Measurements from ENCODE around the gene NPAS2. TPM values are rescaled to one million over a fixed set of nuclear protein-coding genes. Genes with fewer than 3 reads are reported as not detected.

Gene NPAS2
- total RNA-seq, 1 donor from 2014 or later, result 23.9 TPM

DNA sequence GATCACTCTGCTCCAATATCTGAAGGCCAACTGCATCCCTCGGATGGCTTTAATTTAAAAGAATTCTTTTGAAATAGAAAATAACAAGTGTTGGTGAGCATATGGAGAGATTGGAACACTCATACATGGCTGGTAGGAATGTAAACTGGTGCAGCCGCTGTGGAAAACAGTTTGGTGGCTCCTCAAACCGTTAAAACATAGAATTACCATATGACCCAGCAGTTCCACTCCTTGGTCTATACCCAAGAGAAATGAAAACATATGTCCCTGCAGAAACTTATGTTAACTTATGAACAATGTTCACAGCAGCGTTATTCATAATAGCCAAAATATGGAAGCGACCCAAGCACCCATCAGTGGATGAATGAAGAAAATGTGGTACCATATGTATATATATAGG is 60.1 kb downstream of the NPAS2 start:
- DNase-seq (ENCODE audit: low spot score) (no peak), ATAC-seq (no peak)

DNA sequence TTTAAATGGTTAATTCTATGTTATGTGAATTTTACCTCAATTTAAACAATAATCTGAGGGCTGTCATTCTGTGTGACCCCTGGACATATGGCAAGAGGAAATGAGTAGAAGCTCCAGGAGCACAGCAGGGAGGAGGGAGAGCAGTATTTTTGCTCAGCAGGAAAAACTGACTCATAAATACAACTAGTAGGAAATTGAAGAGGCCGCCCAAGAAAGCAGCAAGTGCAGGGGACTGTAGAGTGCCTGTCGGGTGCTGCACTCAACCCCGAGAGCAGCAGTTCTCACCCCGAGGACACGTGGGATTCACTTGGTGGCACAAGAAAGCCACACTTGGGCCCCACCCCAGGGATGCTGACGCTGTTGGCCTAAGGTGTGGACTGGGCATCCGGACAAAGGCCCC is 60.8 kb downstream of the NPAS2 start:
- DNase-seq (ENCODE audit: low spot score) (no peak), ATAC-seq (no peak)

DNA sequence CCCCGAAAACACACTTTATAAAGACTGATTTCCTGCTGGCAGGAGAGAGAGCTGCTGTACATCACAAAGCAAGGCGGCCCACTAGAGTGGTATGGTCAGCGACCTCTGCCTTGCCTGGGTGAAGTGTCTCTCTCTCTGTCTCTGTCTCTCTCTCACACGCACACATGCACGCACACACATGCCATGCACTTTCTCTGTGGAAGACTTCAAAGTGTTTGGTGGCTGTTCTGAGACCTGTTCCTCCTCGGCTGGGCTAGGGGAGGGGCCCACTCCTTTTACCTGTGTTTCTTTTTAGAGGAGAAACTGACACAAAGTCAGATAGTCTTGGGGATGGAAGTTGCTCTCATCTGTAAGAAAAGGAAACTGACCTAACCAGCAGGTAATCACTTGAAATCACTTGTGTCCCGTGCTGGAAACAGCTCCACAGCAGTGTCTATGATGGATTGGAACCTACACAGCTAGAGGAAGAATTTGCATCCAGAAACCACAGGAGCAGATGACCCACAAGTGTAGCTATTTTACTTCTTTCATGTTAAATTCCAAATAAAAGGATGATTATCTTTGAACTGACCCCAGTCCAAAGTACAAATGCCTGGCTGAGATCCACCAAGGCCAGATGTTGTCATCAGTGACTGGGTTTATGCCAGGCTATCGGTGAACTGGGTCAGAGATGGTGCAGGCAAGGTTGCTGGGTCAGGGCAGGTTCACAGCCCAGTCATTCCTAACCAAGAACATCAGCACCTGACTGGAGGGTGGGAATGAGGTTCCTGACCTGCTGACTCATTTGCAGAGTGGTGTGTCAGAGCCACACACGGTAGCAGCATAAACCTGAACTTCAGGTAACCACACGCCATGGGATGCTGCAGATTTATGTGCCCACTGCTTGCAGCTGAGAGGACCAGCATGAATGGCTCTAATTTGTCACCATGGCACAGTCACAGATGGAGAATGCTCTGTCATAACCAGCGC is 63.0 kb downstream of the NPAS2 start:
- ATAC-seq (peak; percentile 95), DNase-seq (ENCODE audit: low spot score) (peak; percentile 87)

DNA sequence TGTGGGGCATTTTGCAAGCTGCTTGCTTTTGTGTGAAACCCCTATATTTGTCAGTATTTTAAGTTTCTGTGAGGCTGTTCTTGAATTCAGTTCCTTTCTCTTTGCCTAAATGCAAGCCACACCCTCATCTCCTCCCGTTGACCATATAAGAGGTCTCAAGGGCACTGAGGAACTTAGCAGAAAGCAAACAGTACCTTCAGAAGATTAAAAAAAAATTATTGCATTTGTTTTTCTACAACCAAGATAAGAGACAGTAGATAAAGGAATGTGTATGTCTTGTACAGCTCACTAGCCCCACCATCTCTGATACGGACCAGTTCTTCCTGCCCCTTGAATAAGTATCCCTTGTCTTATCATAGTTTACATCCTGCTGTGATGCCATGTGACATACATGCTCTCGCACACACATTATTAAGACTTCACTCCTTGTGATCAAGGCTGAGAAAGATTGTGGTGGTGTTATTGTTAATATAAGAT is 64.2 kb downstream of the NPAS2 start:
- no peak for DNase-seq (ENCODE audit: low spot score)
- no peak for ATAC-seq

DNA sequence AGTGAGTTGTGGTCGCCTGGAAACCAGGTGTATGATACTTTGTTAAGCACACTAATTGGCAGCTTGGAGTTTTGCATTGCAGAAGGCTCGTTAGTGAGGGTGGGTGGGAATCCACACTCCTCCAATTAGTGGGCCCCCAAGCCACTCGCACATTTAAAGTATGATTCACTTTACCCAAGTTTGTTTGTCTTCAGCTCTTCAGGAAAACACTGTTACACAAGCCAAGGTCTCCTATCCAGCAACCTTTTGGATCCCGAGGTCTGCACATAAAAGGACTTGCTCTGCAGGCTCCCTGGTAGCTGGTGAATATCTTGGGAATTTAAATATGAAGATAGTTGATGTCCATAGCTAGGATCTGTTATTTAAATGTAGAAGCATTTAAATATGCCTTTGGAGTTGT is 66.1 kb downstream of the NPAS2 start:
- DNase-seq (ENCODE audit: low spot score) (no peak), ATAC-seq (no peak)

DNA sequence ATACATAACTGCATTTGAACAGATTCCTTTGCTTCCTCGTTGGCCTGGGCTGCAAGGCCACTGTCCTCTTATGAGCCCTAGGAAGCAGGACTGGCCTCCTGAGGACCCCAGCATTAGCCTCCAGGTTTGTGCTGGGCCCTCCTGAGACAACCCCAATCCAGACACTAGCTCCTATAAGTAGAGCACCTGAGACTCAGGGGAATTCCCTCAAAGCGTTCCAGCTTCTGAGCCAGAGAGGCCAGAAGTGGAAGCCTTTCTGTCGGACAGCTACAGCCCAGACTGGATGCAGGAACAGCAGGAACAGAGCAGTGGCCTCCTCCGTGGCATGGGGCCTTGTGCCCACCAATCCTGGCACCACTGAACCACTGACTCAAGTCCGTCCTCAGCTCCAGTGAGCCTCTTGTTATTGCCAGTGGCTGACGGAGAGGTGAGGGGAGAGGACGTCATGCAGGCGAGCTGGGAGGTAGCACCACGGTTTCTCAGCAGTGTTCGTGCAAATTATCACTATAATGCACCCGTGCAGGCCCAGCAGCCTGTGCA is 67.2 kb downstream of the NPAS2 start:
- DNase-seq (ENCODE audit: low spot score) (no peak), ATAC-seq (no peak)

DNA sequence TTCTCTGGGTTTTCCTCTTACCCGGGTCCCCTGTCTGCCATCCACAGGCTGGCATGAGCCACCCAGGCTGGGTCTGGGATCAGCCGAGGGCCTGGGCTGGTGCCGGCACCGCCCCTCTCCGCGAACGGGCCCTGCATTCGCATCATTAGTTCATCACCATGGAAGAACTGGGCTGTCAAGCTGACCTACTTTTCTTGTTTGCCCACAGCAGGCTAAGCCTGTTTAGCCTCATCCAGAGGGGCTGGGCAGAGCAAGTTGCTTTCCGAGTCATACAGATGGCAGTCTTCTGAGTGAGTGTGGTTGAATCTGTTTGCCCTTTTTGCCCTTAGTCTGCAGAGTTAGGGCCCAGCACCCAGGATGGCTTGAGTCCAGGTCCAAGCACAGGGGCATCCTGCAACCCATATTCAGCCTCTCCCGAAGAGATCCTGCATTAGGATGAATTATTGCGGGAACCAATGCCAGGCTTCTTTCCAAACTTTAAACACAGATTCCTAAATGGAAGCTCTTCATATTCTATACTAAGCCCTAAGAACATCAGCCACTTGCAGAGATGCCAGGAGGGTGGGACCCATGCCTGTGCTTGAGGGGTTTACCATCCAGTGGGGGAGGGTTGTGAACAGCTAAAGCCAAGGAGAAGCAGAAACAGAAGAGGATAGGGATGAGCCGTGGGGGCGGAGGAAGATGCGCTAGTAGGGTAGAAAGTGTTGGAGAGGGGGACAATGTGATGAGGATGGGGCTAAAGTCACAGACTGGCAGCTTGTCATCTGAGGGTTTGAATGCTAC is 68.0 kb downstream of the NPAS2 start:
- DNase-seq (ENCODE audit: low spot score) (no peak), ATAC-seq (no peak)

DNA sequence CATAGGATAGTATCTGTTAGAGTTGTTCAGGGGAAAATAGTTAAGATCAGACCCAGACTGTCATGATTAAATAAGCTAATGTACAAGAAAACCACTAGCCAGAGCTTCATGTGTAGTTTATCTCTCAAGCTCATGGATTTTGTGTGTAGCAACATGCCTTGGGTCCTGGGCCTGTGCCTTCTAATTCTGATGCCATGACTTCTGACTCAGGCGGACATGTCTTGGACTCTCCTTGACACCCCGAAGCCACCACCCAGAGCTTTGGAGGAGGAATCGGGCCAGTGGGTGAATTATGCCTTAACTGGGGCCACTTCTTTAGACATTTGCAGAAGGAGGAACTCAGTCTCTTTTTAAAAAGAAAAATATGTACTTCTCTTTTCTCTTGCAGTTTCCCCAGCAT is 68.7 kb downstream of the NPAS2 start:
- no peak for DNase-seq (ENCODE audit: low spot score)
- no peak for ATAC-seq

DNA sequence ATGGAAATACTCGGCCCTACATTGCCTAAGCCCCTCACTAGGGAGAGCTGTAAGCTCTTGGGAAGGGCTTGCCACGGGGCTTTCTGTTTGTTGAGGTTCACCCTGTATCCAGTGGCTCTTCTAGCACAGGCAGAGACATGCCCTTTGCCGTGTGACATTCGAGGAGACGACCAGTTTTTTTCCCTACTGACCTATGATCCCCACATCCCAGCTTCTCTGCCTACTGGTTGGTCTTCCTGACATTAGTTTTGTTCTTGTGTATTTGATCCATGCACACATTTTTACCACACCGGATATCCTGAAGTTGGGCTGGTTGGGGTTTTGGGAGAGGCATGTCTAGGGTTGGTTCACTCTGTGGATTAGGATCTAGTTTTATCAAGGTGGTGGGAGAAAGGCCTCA is 69.3 kb downstream of the NPAS2 start:
- ATAC-seq, result no peak

DNA sequence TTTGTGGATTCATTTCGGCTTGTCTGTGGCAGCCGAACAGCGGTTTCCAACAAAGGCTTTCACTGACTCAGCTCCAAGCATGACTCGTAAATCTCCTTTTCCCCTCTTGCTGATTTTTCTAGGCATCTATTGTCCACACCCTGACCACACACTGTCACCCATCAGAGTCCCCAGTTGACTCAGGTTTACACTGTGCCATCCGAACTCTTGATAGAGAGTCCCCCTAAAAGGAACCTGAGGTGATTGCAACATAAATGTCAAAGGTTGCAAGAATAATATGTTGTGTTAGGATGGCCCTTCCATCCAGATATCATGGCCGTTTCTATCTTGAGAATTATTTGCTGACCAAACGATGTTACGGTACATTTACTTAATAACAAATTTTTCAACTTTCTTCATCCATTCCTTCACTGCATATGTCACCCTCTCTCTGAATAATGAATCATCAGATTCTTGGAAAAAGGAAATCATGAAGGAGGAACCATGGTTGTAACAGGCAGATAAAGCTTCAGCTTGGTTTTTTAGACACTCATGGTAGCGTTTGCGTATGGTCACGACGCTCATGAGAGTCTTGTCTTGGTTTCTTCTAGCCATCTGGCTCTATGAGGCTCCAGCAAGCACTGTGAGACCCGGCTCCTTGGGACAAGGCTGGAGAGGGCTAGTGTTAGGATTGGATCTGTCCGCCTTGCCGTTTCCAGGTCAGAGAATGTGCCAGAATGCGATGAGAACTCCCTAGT is 72.1 kb downstream of the NPAS2 start:
- ATAC-seq (no peak), DNase-seq (ENCODE audit: low spot score) (no peak)

More for the DNA sequence above, 69.3 kb downstream of the NPAS2 start:
- no peak for DNase-seq (ENCODE audit: low spot score)

DNA sequence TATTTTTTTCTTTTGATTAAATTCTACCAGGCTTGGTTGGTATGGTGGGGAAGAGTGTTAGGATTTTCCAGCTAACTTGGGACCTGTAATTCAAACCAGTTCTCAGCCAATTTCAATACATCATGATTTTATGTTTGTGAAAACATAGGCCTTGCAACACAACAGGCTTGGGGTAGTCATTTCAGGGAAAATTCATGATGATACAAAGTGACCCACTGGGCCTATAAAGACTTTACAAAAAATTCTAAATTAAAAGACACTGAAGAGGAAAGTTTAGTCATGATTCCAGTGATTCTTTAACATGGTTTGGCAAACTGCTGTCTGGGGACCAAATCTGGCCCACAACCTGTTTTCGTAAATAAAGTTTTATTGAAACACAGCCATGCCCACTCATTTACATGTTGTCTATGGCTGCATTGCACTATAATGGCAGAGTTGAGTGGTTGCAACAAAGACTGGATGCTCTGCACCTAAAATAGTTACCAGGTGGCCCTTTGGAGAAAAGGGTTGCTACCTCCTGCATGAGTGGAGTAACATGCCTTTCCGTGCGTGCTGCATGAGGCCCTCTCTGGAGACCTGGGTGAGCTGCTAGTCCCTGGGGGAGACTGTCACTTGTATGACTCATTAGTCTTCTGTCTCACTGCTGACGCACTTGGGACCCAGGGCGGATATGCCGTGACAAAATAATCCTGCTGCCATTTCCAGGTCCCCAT is 73.6 kb downstream of the NPAS2 start:
- DNase-seq (ENCODE audit: low spot score), result peak; percentile 42
- no peak for ATAC-seq

DNA sequence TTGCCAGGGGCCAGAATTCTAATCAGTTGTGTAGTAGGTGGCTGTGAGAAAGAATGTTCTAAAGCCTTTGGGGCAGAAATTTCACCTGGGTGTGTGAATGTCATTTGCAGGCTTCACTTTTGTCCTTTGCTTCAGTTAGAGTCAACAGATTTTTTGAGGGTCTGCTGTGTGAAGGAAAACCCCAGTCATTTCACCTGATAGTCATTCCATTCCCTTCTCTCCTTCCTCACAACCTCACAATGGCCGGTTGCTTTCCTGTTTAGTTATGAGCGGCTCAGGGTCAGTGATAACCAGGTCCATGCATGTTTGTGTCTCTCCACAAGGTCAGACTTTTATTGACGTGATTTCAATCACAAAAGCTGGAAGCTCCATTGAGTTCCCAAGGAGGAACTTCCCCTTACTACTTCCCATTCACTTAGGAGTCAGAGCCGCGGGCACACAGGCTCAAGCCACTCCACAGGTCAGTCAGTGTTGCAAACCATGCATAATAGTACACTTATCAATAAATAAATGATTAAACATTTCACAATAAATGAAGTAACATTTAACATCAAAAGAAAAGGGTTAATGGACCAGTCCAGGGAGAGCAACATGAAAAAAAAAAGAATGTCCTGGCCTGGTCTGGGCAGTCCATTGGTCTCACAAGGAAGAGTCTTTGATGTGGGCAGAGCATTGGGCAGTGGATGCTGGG is 74.3 kb downstream of the NPAS2 start:
- ATAC-seq (peak; percentile 35), DNase-seq (ENCODE audit: low spot score) (peak; percentile 33)

DNA sequence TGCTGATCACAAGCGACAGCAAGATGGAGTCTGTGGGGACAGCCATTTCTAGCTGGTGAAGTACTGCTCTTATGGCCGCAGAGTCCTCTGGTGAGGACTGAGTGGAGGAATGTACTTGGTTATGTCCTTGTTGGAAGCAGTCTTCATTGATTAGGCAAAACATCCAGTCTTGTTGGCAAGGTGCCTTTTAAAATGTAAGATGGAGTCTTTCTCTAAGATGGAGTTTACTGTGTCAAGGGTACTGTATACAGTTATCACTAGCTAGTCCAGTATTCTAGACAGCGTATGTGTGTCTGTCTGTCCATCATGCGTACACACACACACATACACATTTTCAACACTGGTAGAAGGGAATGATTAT is 74.8 kb downstream of the NPAS2 start:
- ATAC-seq, result no peak
- no peak for DNase-seq (ENCODE audit: low spot score)

DNA sequence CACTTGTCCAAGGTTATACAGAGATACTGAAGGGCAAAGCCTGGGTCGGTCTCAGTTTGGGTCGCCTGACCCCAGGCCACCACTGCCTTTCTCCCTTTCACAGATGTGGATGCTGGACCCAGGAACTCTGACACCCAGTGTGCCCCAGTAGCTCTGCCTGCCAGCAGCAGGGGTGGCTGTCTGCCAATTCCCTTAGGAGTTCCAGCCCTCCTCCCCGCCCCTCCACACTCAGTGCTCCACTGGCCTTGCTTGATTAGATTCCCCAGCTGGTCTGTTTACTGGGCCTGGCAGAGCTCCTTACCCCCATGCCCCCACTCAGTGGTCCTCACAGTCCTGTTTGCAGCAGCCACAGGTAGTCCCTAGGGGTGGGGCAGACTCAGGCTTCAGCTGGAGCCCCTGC is 75.5 kb downstream of the NPAS2 start:
- DNase-seq (ENCODE audit: low spot score) (peak; percentile 77), ATAC-seq (peak; percentile 90)

DNA sequence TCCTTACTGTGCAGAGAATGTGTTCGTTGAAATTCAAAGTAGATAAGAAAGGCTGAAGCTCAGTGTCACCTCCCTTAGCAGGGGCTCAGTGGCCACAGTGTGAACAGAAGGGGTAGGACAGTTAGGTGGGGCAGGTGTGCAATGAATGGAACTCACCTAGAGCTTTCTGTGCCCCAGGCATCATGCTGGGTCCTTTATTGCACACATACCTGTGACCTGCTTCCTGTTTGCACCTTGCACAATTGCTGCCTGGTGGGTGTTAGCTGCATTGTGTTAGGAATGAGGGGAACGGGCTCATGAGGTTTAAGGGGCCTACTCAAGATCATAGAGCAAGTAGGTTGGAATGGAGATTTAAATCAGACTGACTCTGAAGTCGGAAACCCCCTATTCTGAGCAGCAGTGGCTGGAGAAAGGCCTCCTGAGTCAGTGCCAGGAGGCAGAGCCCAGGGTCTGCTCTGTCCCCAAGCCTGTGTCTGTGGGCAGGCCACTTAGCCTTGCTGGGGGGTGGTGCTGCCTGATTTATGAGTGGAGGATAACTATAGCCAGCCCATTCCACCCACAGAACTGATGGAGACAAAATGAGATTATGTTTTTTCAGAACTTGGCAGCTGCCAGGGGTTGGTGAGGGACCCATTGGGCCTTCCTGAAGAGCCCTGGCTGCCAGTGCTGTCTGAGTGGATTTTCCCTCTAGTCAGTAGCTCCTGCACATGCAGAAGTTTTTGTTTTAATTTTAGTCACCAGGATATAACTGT is 76.2 kb downstream of the NPAS2 start:
- peak; percentile 9 for ATAC-seq

DNA sequence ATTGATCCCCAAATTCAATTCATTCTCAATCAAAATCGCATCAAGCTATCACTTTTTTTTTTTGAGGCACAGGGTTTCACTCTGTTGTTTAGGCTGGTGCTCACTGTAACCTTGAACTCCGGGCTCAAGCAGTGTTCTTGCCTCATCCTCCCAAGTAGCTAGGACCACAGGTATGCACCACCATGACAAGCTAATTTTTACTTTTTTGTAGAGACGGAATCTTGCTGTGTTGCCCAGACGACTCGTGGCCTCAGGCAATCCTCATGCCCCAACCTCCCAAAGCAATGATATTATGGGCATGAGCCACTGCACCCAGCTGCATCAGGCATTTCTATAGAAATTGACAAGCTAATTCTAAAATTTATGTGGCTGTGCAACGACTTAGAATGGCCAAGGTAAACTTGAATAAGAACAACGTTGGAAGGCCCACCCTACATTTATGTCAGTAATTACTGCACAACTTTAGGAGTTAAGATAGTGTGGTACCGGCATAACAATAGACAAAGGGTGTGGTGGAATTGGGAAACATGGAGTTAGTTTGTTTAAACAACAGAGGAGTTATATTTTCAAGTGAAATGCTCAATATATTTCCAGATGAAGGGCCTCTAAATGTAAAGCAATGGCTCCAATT is 78.2 kb downstream of the NPAS2 start:
- no peak for ATAC-seq

More for the DNA sequence above, 76.2 kb downstream of the NPAS2 start:
- no peak for DNase-seq (ENCODE audit: low spot score)

DNA sequence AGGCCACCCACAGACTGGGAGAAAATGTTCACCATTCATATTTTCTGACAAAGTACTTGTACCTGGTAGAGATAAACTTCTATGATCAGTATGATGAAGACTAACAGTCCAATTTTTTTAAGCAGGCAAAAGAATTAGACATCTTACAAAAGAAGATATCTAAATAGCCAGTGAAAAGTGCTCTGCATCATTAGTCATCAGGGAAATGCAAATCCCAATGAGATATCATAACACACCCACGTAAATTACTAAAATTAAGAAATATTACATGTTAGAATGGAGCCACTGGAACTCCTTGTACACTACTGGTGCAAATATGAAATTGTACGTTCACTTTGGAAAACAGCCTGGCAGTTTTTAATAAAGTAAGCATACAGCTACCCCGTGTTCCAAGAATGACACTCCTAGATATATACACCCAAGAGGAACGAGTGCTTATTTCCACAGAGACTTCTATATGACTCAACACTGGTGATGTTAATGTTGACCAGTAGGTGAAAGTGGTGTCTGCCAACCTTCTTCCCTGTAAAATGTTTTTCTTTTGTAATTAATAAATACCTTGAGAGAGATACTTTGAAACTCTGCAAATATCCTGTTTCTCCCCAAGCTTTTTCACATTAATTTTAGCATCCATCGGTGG is 80.3 kb downstream of the NPAS2 start:
- ATAC-seq (no peak), DNase-seq (ENCODE audit: low spot score) (no peak)

More for the DNA sequence above, 78.2 kb downstream of the NPAS2 start:
- no peak for DNase-seq (ENCODE audit: low spot score)
